ENCODE results near the gene STK24.

Gene STK24

GRCh38 chr13:98473788-98474144 lies 103.1 kb downstream of the STK24 start:
- Histone ChIP-seq H3K9ac (ENCODE audit: low read length) (no peak overlapping the region), H3K27me3 (ENCODE audit: control insufficient read depth in 1 of 2, insufficient read depth in 2 of 2, low read length in 2 of 2) (no peaks in the 10 kb centered on the region), H3K9me3 (ENCODE audit: low read length) (no peaks in the 10 kb centered on the region), H3K4me1 (ENCODE audit: insufficient read depth, low read length) (peaks cover 31% of the 10 kb centered on the region), H3K4me3 (ENCODE audit: low read depth in 1 of 2, low read length in 2 of 2) (no peak overlapping the region), H3K27ac (ENCODE audit: low read depth, low read length) (no peak overlapping the region), H3K36me3 (ENCODE audit: insufficient read depth, low read length) (peaks cover 36% of the 10 kb centered on the region)

GRCh38 chr13:98473135-98473787 lies 103.6 kb downstream of the STK24 start:
- no peaks in the 10 kb centered on the region for H3K27me3 ChIP-seq (ENCODE audit: control insufficient read depth in 1 of 2, insufficient read depth in 2 of 2, low read length in 2 of 2)
- H3K4me3 ChIP-seq (ENCODE audit: low read depth in 1 of 2, low read length in 2 of 2): no peak overlapping the region
- no peak overlapping the region for H3K9ac ChIP-seq (ENCODE audit: low read length)
- H3K36me3 ChIP-seq (ENCODE audit: insufficient read depth, low read length): peaks cover 40% of the 10 kb centered on the region
- H3K9me3 ChIP-seq (ENCODE audit: low read length): no peaks in the 10 kb centered on the region
- peaks cover 31% of the 10 kb centered on the region for H3K4me1 ChIP-seq (ENCODE audit: insufficient read depth, low read length)
- no peak overlapping the region for H3K27ac ChIP-seq (ENCODE audit: low read depth, low read length)

GRCh38 chr13:98471934-98472333 lies 105.0 kb downstream of the STK24 start:
- Histone ChIP-seq H3K4me3 (ENCODE audit: low read depth in 1 of 2, low read length in 2 of 2) (no peak overlapping the region), H3K36me3 (ENCODE audit: insufficient read depth, low read length) (peaks cover 40% of the 10 kb centered on the region), H3K27ac (ENCODE audit: low read depth, low read length) (no peak overlapping the region), H3K9me3 (ENCODE audit: low read length) (no peaks in the 10 kb centered on the region), H3K27me3 (ENCODE audit: control insufficient read depth in 1 of 2, insufficient read depth in 2 of 2, low read length in 2 of 2) (no peaks in the 10 kb centered on the region), H3K9ac (ENCODE audit: low read length) (no peak overlapping the region), H3K4me1 (ENCODE audit: insufficient read depth, low read length) (peaks cover 34% of the 10 kb centered on the region)

GRCh38 chr13:98470920-98471319 lies 106.0 kb downstream of the STK24 start:
- Histone ChIP-seq H3K4me3 (ENCODE audit: low read depth in 1 of 2, low read length in 2 of 2) (no peak overlapping the region), H3K36me3 (ENCODE audit: insufficient read depth, low read length) (peaks cover 40% of the 10 kb centered on the region), H3K9ac (ENCODE audit: low read length) (no peak overlapping the region), H3K9me3 (ENCODE audit: low read length) (no peaks in the 10 kb centered on the region), H3K27ac (ENCODE audit: low read depth, low read length) (no peak overlapping the region), H3K4me1 (ENCODE audit: insufficient read depth, low read length) (peaks cover 25% of the 10 kb centered on the region), H3K27me3 (ENCODE audit: control insufficient read depth in 1 of 2, insufficient read depth in 2 of 2, low read length in 2 of 2) (no peaks in the 10 kb centered on the region)

GRCh38 chr13:98468929-98469328 lies 108.0 kb downstream of the STK24 start:
- no peak overlapping the region for H3K27ac ChIP-seq (ENCODE audit: low read depth, low read length)
- H3K36me3 ChIP-seq (ENCODE audit: insufficient read depth, low read length): peaks cover 40% of the 10 kb centered on the region
- H3K4me3 ChIP-seq (ENCODE audit: low read depth in 1 of 2, low read length in 2 of 2): no peak overlapping the region
- no peak overlapping the region for H3K9ac ChIP-seq (ENCODE audit: low read length)
- no peaks in the 10 kb centered on the region for H3K27me3 ChIP-seq (ENCODE audit: control insufficient read depth in 1 of 2, insufficient read depth in 2 of 2, low read length in 2 of 2)
- no peaks in the 10 kb centered on the region for H3K9me3 ChIP-seq (ENCODE audit: low read length)
- H3K4me1 ChIP-seq (ENCODE audit: insufficient read depth, low read length): peaks cover 37% of the 10 kb centered on the region

GRCh38 chr13:98468361-98468760 lies 108.5 kb downstream of the STK24 start:
- no peak overlapping the region for H3K4me3 ChIP-seq (ENCODE audit: low read depth in 1 of 2, low read length in 2 of 2)
- H3K9ac ChIP-seq (ENCODE audit: low read length): no peak overlapping the region
- H3K9me3 ChIP-seq (ENCODE audit: low read length): no peaks in the 10 kb centered on the region
- H3K4me1 ChIP-seq (ENCODE audit: insufficient read depth, low read length): peaks cover 37% of the 10 kb centered on the region
- no peaks in the 10 kb centered on the region for H3K27me3 ChIP-seq (ENCODE audit: control insufficient read depth in 1 of 2, insufficient read depth in 2 of 2, low read length in 2 of 2)
- peaks cover 37% of the 10 kb centered on the region for H3K36me3 ChIP-seq (ENCODE audit: insufficient read depth, low read length)
- no peak overlapping the region for H3K27ac ChIP-seq (ENCODE audit: low read depth, low read length)

GRCh38 chr13:98467263-98467985 lies 109.5 kb downstream of the STK24 start:
- H3K9ac ChIP-seq (ENCODE audit: low read length): no peak overlapping the region
- no peaks in the 10 kb centered on the region for H3K27me3 ChIP-seq (ENCODE audit: control insufficient read depth in 1 of 2, insufficient read depth in 2 of 2, low read length in 2 of 2)
- H3K27ac ChIP-seq (ENCODE audit: low read depth, low read length): no peak overlapping the region
- H3K36me3 ChIP-seq (ENCODE audit: insufficient read depth, low read length): peaks cover 44% of the 10 kb centered on the region
- no peak overlapping the region for H3K4me3 ChIP-seq (ENCODE audit: low read depth in 1 of 2, low read length in 2 of 2)
- H3K4me1 ChIP-seq (ENCODE audit: insufficient read depth, low read length): peaks cover 44% of the 10 kb centered on the region
- no peaks in the 10 kb centered on the region for H3K9me3 ChIP-seq (ENCODE audit: low read length)

- peaks cover 43% of the 10 kb centered on the region for H3K36me3 ChIP-seq (ENCODE audit: insufficient read depth, low read length)
- no peak overlapping the region for H3K9ac ChIP-seq (ENCODE audit: low read length)
- H3K4me1 ChIP-seq (ENCODE audit: insufficient read depth, low read length): peaks cover 46% of the 10 kb centered on the region
- H3K27ac ChIP-seq (ENCODE audit: low read depth, low read length): peak overlapping the region; percentile 0
- H3K4me3 ChIP-seq (ENCODE audit: low read depth in 1 of 2, low read length in 2 of 2): no peak overlapping the region
- no peaks in the 10 kb centered on the region for H3K27me3 ChIP-seq (ENCODE audit: control insufficient read depth in 1 of 2, insufficient read depth in 2 of 2, low read length in 2 of 2)
- no peaks in the 10 kb centered on the region for H3K9me3 ChIP-seq (ENCODE audit: low read length)
Measured at GRCh38 chr13:98466634-98467236, 110.2 kb downstream of the STK24 start.

GRCh38 chr13:98462946-98463345 lies 114.0 kb downstream of the STK24 start:
- H3K9me3 ChIP-seq (ENCODE audit: low read length): no peaks in the 10 kb centered on the region
- peaks cover 38% of the 10 kb centered on the region for H3K4me1 ChIP-seq (ENCODE audit: insufficient read depth, low read length)
- peaks cover 54% of the 10 kb centered on the region for H3K36me3 ChIP-seq (ENCODE audit: insufficient read depth, low read length)
- H3K27ac ChIP-seq (ENCODE audit: low read depth, low read length): no peak overlapping the region
- no peaks in the 10 kb centered on the region for H3K27me3 ChIP-seq (ENCODE audit: control insufficient read depth in 1 of 2, insufficient read depth in 2 of 2, low read length in 2 of 2)
- H3K9ac ChIP-seq (ENCODE audit: low read length): no peak overlapping the region
- H3K4me3 ChIP-seq (ENCODE audit: low read depth in 1 of 2, low read length in 2 of 2): no peak overlapping the region

- no peak overlapping the region for H3K4me3 ChIP-seq (ENCODE audit: low read depth in 1 of 2, low read length in 2 of 2)
- H3K4me1 ChIP-seq (ENCODE audit: insufficient read depth, low read length): peaks cover 32% of the 10 kb centered on the region
- H3K9me3 ChIP-seq (ENCODE audit: low read length): no peaks in the 10 kb centered on the region
- H3K27ac ChIP-seq (ENCODE audit: low read depth, low read length): peak overlapping the region; percentile 31
- H3K36me3 ChIP-seq (ENCODE audit: insufficient read depth, low read length): peaks cover 59% of the 10 kb centered on the region
- H3K9ac ChIP-seq (ENCODE audit: low read length): no peak overlapping the region
- H3K27me3 ChIP-seq (ENCODE audit: control insufficient read depth in 1 of 2, insufficient read depth in 2 of 2, low read length in 2 of 2): no peaks in the 10 kb centered on the region
Measured at GRCh38 chr13:98462241-98462882, 114.5 kb downstream of the STK24 start.

GRCh38 chr13:98461486-98462240 lies 115.2 kb downstream of the STK24 start:
- H3K27ac ChIP-seq (ENCODE audit: low read depth, low read length): no peak overlapping the region
- H3K27me3 ChIP-seq (ENCODE audit: control insufficient read depth in 1 of 2, insufficient read depth in 2 of 2, low read length in 2 of 2): no peaks in the 10 kb centered on the region
- H3K36me3 ChIP-seq (ENCODE audit: insufficient read depth, low read length): peaks cover 63% of the 10 kb centered on the region

More at GRCh38 chr13:98461486-98462240, 115.2 kb downstream of the STK24 start:
- no peak overlapping the region for H3K9ac ChIP-seq (ENCODE audit: low read length)
- peaks cover 28% of the 10 kb centered on the region for H3K4me1 ChIP-seq (ENCODE audit: insufficient read depth, low read length)
- H3K9me3 ChIP-seq (ENCODE audit: low read length): no peaks in the 10 kb centered on the region
- H3K4me3 ChIP-seq (ENCODE audit: low read depth in 1 of 2, low read length in 2 of 2): no peak overlapping the region

Data from muscle layer of colon (tissue), 2 donors.